HCT116 (cell line): ENCODE measurements around the gene PRRX1.

Experiments
- CBX3 ChIP-seq: IDR thresholded peaks from 2 replicates; pipeline ENCODE4 v1.6.1; 2012; ENCODE audit warnings: low read depth
- CEBPB ChIP-seq: IDR thresholded peaks from 2 replicates; pipeline ENCODE4 v1.6.1; 2012; ENCODE audit warnings: low read depth
- EGR1 ChIP-seq: IDR thresholded peaks from 2 replicates; pipeline ENCODE4 v1.6.1; 2012; ENCODE audit warnings: low read depth
- EZH2 ChIP-seq: fragments of 200-600 bp; sonication (generic); IDR thresholded peaks from 2 replicates; pipeline ENCODE4 v1.6.1; 2017; ENCODE audit warnings: antibody characterized with exemption, mixed run types
- EZH2phosphoT487 ChIP-seq: fragments of 200-600 bp; IDR thresholded peaks from 2 replicates; pipeline ENCODE4 v1.6.1; 2018; ENCODE audit warnings: antibody characterized with exemption, borderline replicate concordance
- POLR2A ChIP-seq: IDR thresholded peaks from 2 replicates; pipeline ENCODE4 v1.7.0; 2011; ENCODE audit warnings: borderline replicate concordance; ENCODE audit not compliant: insufficient read depth, insufficient read length; ENCODE audit errors: extremely low read depth
- POLR2AphosphoS5 ChIP-seq: IDR thresholded peaks from 2 replicates; pipeline ENCODE4 v1.6.1; 2011; ENCODE audit warnings: mild to moderate bottlenecking, low read depth, low read length, moderate library complexity
- SP1 ChIP-seq: IDR thresholded peaks from 2 replicates; pipeline ENCODE4 v1.6.1; 2012; ENCODE audit warnings: low read depth
- SRF ChIP-seq: IDR thresholded peaks from 2 replicates; pipeline ENCODE4 v1.6.1; 2012; ENCODE audit warnings: low read depth
- ZBTB33 ChIP-seq: IDR thresholded peaks from 2 replicates; pipeline ENCODE4 v1.6.1; 2011; ENCODE audit warnings: mild to moderate bottlenecking, low read length, moderate library complexity; ENCODE audit not compliant: insufficient replicate concordance; ENCODE audit errors: extremely low read depth
- ZNF274 ChIP-seq: fragments of 200-500 bp; sonication (Bioruptor generic); IDR thresholded peaks from 2 replicates; pipeline ENCODE4 v1.6.1; 2014; ENCODE audit warnings: mild to moderate bottlenecking, low read depth, low read length, inconsistent platforms
- TF ChIP-seq, protein P1 (sequence below), 3 experiments: fragments of 200-600 bp in 1 of 3; sonication (generic) in 1 of 3; IDR thresholded peaks in 2 of 3; conservative IDR thresholded peaks in 1 of 3; 2 replicates each; pipeline ENCODE4 v1.5.1; 2012 to 2017; ENCODE audit warnings: low read depth in 2 of 3, low read length in 2 of 3, antibody characterized with exemption in 1 of 3, borderline replicate concordance in 1 of 3, control low read depth in 1 of 3, mild to moderate bottlenecking in 1 of 3, mixed read lengths in 1 of 3, mixed run types in 1 of 3, moderate library complexity in 1 of 3; ENCODE audit not compliant: insufficient read depth in 1 of 3
- TF ChIP-seq, protein P2 (sequence below): IDR thresholded peaks from 2 replicates; pipeline ENCODE4 v1.6.1; 2012

DNA sequence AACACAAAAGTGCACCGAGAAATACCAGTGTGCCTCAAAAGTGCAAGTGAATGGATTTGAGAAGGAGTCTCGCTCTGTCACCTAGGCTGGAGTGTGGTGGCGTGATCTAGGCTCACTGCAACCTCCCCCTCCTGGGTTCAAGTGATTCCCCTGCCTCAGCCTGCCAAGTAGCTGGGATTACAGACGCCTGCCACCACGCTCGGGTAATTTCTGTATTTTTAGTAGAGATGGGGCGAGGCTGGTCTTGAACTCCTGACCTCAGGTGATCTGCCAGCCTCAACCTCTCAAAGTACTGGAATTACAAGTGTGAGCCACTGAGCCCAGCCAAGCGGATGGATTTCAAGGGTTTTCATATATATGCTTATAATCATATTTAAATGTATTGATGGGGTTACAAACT is 35.8 kb downstream of the PRRX1 start:
- TF ChIP-seq, protein P1, sequence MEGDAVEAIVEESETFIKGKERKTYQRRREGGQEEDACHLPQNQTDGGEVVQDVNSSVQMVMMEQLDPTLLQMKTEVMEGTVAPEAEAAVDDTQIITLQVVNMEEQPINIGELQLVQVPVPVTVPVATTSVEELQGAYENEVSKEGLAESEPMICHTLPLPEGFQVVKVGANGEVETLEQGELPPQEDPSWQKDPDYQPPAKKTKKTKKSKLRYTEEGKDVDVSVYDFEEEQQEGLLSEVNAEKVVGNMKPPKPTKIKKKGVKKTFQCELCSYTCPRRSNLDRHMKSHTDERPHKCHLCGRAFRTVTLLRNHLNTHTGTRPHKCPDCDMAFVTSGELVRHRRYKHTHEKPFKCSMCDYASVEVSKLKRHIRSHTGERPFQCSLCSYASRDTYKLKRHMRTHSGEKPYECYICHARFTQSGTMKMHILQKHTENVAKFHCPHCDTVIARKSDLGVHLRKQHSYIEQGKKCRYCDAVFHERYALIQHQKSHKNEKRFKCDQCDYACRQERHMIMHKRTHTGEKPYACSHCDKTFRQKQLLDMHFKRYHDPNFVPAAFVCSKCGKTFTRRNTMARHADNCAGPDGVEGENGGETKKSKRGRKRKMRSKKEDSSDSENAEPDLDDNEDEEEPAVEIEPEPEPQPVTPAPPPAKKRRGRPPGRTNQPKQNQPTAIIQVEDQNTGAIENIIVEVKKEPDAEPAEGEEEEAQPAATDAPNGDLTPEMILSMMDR (IDR thresholded peaks at IDR 0.05 in 2 of 3, conservative IDR thresholded peaks at IDR 0.05 in 1 of 3; ENCODE audit: borderline replicate concordance in 1 of 3, insufficient read depth in 1 of 3, low read depth in 2 of 3, low read length in 2 of 3) = no peak
- TF ChIP-seq, protein P2, sequence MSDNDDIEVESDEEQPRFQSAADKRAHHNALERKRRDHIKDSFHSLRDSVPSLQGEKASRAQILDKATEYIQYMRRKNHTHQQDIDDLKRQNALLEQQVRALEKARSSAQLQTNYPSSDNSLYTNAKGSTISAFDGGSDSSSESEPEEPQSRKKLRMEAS = no peak
- no peak for TF ChIP-seq SP1
- no peak for TF ChIP-seq POLR2A
- TF ChIP-seq EZH2phosphoT487 = no peak
- TF ChIP-seq CBX3 = no peak
- no peak for TF ChIP-seq EGR1
- TF ChIP-seq CEBPB = no peak
- no peak for TF ChIP-seq POLR2AphosphoS5
- no peak for TF ChIP-seq ZNF274
- TF ChIP-seq EZH2 = no peak
- TF ChIP-seq SRF = no peak
- TF ChIP-seq ZBTB33 = no peak
